LNCaP clone FGC (cell line): ENCODE data around the gene POC5.
"Not testable (repeated sequence)": the region's sequence is repeated elsewhere in the genome, so short reads cannot be mapped to it uniquely, and the experiment has no call there.

Source experiments
- DNase-seq: peaks from one replicate; pipeline ENCODE4 v3.0.0-alpha.2; 2011; ENCODE audit warnings: low read depth
- H3K4me3 ChIP-seq: 2 replicates; pipeline ENCODE4 v1.5.1; 2011; ENCODE audit warnings: mild to moderate bottlenecking, low read depth, low read length, control low read depth
- TF ChIP-seq, protein P1 (sequence below): IDR thresholded peaks from 2 replicates; pipeline ENCODE4 v1.5.1; 2012; ENCODE audit warnings: mild to moderate bottlenecking; ENCODE audit not compliant: control insufficient read depth, insufficient read depth; ENCODE audit errors: extremely low read depth

The POC5 gene

DNA sequence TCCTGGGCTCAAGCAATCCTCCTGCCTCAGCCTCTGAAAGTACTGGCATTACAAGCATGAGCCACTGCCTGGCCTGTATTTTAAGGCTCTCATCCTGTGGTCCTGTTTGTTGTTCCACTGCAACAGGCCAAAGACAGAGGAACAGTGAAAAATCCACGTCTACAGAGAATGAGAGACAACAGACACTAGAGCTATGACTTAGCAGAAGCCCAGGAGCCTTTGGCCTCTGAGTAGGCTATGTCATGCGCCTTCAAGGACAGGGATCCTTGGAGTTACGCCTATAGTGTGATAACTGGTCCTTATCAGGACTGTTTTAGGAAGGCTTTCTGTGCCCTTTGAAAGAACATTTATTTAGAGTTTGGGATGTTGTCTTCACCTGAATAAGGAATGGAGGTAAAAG is 10.5 kb downstream of the POC5 start:
- DNase-seq: no peak
- TF ChIP-seq, protein P1, sequence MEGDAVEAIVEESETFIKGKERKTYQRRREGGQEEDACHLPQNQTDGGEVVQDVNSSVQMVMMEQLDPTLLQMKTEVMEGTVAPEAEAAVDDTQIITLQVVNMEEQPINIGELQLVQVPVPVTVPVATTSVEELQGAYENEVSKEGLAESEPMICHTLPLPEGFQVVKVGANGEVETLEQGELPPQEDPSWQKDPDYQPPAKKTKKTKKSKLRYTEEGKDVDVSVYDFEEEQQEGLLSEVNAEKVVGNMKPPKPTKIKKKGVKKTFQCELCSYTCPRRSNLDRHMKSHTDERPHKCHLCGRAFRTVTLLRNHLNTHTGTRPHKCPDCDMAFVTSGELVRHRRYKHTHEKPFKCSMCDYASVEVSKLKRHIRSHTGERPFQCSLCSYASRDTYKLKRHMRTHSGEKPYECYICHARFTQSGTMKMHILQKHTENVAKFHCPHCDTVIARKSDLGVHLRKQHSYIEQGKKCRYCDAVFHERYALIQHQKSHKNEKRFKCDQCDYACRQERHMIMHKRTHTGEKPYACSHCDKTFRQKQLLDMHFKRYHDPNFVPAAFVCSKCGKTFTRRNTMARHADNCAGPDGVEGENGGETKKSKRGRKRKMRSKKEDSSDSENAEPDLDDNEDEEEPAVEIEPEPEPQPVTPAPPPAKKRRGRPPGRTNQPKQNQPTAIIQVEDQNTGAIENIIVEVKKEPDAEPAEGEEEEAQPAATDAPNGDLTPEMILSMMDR: no peak
- H3K4me3 ChIP-seq: no peak overlapping the region

DNA sequence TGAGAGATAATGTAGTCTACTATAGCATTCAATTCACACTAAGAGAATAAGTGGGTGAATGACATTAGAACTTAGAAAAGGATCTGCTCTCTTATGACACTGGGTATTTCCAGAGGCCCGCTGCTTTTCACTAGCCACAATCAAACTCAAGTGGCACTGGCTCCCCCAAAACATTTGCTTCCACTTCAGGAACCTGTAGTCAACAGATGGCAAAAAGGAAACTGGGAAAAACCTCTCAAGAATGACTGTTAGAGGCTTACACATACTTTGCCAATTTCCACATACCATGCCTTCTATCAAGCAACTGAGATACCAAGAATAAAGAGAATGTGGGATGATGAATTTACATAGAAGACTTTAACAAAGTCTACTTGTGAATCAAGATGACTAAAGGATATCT is 11.2 kb downstream of the POC5 start:
- H3K4me3 ChIP-seq: no peak overlapping the region
- TF ChIP-seq, protein P1: no peak
- DNase-seq: no peak

DNA sequence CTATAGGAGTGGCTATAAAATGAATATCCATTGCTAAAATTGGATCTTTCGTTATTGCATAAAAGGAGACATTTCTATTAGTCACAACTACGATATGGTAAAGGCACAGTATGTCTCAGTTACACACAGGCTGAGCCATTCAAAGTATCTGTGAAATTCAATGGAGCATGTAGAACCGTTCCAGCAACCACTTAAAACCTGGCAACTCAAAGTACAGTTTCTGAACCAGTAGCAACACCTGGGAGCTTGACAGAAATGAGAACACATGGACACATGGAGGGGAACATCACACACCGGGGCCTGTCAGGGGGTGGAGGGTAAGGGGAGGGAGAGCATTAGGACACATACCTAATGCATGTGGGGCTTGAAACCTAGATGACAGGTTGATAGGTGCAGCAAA is 15.4 kb downstream of the POC5 start:
- H3K4me3 ChIP-seq: no peak overlapping the region
- no peak for DNase-seq
- TF ChIP-seq, protein P1: no peak

DNA sequence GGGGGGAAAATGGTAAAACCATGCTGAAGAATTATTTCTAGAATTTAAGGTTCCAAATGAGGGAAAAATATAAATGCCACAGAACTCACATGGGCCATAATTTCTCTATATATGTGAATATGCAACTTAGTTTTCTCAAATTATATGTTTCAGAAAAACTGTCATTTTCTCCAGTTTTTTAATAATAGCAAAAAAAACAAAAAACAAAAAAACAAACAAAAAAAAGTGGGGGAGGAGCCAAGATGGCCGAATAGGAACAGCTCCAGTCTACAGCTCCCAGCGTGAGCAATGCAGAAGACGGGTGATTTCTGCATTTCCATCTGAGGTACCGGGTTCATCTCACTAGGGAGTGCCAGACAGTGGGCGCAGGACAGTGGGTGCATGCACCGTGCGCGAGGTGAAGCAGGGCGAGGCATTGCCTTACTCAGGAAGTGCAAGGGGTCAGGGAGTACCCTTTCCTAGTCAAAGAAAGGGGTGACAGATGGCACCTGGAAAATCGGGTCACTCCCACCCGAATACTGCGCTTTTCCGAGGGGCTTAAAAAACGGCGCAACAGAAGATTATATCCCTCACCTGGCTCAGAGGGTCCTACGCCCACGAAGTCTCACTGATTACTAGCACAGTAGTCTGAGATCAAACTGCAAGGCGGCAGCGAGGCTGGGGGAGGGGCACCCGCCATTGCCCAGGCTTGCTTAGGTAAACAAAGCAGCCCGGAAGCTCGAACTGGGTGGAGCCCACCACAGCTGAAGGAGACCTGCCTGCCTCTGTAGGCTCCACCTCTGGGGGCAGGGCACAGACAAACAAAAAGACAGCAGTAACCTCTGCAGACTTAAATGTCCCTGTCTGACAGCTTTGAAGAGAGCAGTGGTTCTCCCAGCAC is 21.5 kb downstream of the POC5 start:
- not testable (repeated sequence) for DNase-seq, H3K4me3 ChIP-seq

DNA sequence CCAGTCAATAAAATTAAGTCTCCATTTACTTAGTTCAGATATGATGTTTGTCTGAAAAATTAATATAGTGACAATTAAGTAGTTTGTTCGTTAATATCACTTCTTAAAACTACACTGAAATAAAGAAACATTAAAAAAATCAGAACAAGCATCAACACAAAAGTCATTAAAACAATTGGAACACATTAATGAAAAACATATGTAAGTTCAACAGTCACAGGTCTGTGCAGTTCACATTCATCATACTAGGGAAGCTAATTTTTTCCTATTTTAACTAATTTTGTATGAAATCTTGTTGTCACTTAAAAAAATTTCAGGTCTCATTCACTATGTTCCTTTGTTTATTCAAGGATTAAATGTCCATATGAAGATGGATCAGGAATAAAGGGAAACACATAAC is 22.5 kb downstream of the POC5 start:
- TF ChIP-seq, protein P1: no peak
- H3K4me3 ChIP-seq: no peak overlapping the region
- DNase-seq: no peak

DNA sequence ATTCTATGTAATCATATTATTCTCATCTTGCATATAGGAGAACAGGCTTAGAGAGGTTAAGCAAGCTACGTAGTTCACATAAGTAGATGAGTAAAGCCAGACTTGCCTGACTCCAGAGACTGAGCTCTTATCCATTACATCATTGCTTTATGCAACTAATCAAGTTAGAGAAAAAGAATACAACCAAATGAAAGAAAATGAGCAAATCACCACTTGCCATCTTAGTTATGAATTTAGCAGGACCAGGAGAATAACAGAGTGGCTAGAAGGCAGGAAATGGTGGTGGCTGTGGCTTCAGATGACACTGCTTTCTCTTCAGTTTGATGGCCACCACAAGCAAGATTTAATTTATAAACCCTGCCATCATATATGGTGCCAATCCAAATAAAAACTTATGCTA is 26.6 kb downstream of the POC5 start:
- no peak for DNase-seq
- TF ChIP-seq, protein P1: no peak
- H3K4me3 ChIP-seq: no peak overlapping the region

DNA sequence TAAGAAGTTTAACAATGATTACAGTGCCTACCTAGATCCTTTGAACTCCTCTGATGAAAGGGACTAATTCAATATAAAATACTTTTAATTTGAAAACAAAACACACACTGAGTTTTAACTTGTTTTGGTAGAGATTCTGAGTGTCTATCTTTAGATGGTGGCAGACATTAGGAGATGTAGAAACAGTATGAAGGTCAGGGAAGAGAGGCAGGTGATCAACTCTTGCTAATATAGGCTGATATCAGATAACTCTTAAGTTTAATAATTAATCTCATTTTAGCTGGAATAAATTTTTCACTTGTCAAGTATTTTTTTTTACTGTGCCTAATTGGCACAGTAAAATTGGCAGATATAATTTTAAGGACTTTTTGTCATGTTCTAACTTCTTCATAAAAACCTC is 30.8 kb downstream of the POC5 start:
- no peak for DNase-seq
- TF ChIP-seq, protein P1: no peak
- no peak overlapping the region for H3K4me3 ChIP-seq
